ENCODE data around the gene BNIP1.

BNIP1 gene

DNA sequence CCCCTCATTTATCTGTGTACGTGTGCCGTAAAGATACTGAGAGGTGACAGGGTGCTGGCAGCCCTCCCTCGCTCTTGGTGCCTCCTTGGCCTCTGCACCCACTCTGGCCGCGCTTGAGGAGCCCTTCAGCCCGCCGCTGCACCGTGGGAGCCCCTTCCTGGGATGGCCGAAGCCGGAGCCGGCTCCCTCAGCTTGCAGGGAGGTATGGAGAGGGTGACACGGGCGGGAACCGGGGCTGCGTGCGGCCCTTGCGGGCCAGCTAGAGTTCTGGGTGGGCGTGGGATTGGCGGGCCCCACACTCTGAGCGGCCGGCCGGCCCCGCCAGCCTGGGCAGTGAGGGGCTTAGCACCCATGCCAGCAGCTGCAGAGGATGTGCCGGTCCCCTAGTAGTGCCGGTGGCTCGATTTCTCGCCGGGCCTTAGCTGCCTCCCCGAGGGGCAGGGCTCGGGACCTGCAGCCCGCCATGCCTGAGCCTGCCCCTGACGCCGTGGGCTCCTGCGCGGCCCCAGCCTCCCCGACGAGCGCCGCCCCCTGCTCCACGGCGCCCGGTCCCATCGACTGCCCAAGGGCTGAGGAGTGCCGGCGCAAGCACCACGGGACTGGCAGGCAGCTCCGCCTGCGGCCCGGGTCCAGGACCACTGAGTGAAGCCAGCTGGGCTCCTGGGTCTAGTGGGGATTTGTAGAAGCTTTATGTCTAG lies 69.1 kb downstream of the BNIP1 start:
- no peak for DNase-seq (ENCODE audit: low spot score)
